SH-SY5Y (cell line): ENCODE measurements around the gene DPP4.

Experiments
- GATA2 ChIP-seq: IDR thresholded peaks from 2 replicates; pipeline ENCODE4 v1.6.1; 2011; ENCODE audit warnings: mild to moderate bottlenecking, low read depth, low read length
- GATA3 ChIP-seq: IDR thresholded peaks from 2 replicates; pipeline ENCODE4 v1.6.1; 2011; ENCODE audit warnings: low read depth, mild to moderate bottlenecking, low read length, moderate library complexity

- no peak for TF ChIP-seq GATA2
- no peak for TF ChIP-seq GATA3
Observed at GRCh38 chr2:162063899-162064298, 10.1 kb downstream of the DPP4 start.
